Measurements from ENCODE around the gene SAMM50.

GRCh38 chr22:43928468-43928867, 26.8 kb upstream of the SAMM50 start:
- TF ChIP-seq CTCF (IDR thresholded peaks at IDR 0.05): no peak
- TF ChIP-seq POLR2AphosphoS5 (IDR thresholded peaks at IDR 0.05; ENCODE audit: insufficient read depth in 1 of 2, low read depth in 1 of 2): no peak
- no peak for TF ChIP-seq POLR2A (IDR thresholded peaks at IDR 0.05)
